K562 (cell line): ENCODE data around the gene IFNA16. TPM values are rescaled to one million over a fixed set of nuclear protein-coding genes. Genes with fewer than 3 reads are reported as not detected.

ENCODE experiments used
- ATAC-seq: fragments of 200-7000 bp; cut with Tn5 transposase; 3 replicates; pipeline ENCODE4 v1.9.1; 2020; ENCODE audit warnings: moderate library complexity
- BruUV-seq: library from RNA; stranded (reverse); fragments of 400-500 nt; replicated peaks from 2 replicates; lab custom pipeline; 2021; lab: Mats Ljungman, UMichigan
- CTCF ChIA-PET: fragments of 300-600 bp; formaldehyde crosslinking; extraction: SDS; loops from one replicate; lab custom pipeline; 2021; ENCODE audit warnings: low intra/inter-chr PET ratio; lab: Yijun Ruan, JAX
- POLR2A ChIA-PET: fragments of 300-600, 350-650 bp; sonication (Branson Sonifier 250); formaldehyde crosslinking; extraction: SDS; loops from one replicate; lab custom pipeline; 2021; ENCODE audit warnings: antibody characterized with exemption, inconsistent platforms; lab: Yijun Ruan, JAX
- DNase-seq, 4 experiments: peaks; one replicate each; pipeline versions ENCODE4 v3.0.0 to v3.0.0-alpha.2; 2011 to 2018; ENCODE audit warnings: low spot score in 3 of 4, mixed read lengths in 3 of 4; ENCODE audit errors: extremely low read depth in 1 of 4
- FAIRE-seq: peaks from 2 replicates; lab custom pipeline; 2011; peaks lifted over from hg19 to GRCh38; lab: Jason Lieb, UNC
- H2AFZ ChIP-seq: 2 replicates; pipeline ENCODE4 v1.6.0; 2011; ENCODE audit warnings: low read depth, low read length, control low read depth, inconsistent platforms
- H3K27ac ChIP-seq: fragments of 200-600 bp; 3 replicates; pipeline ENCODE4 v1.8.0; 2011; ENCODE audit warnings: low read depth, mild to moderate bottlenecking, control low read depth, inconsistent platforms, low read length, moderate library complexity, mixed read lengths; ENCODE audit errors: extremely low read depth
- H3K27me3 ChIP-seq, 2 experiments: fragments of 300-600 bp in 1 of 2; 2 replicates in 1 of 2; 3 replicates in 1 of 2; pipeline versions ENCODE4 v1.6.0 to v1.8.0; 2011; ENCODE audit warnings: inconsistent platforms in 2 of 2, low read length in 2 of 2, mild to moderate bottlenecking in 1 of 2, mixed read lengths in 1 of 2, moderate library complexity in 1 of 2; ENCODE audit not compliant: control insufficient read depth in 2 of 2, insufficient read depth in 2 of 2
- H3K36me3 ChIP-seq: fragments of 300-600 bp; 3 replicates; pipeline ENCODE4 v1.8.0; 2011; ENCODE audit warnings: mild to moderate bottlenecking, low read length, inconsistent platforms; ENCODE audit not compliant: control insufficient read depth, insufficient read depth
- H3K4me1 ChIP-seq, 2 experiments: fragments of 200-600 bp in 1 of 2; replicated peaks in 1 of 2; 2 replicates in 1 of 2; 3 replicates in 1 of 2; pipeline versions ENCODE4 v1.5.1 to v1.8.0; 2011; ENCODE audit warnings: inconsistent platforms in 2 of 2, low read length in 2 of 2, mild to moderate bottlenecking in 1 of 2, mixed read lengths in 1 of 2, moderate library complexity in 1 of 2; ENCODE audit not compliant: control insufficient read depth in 2 of 2, insufficient read depth in 2 of 2
- H3K4me2 ChIP-seq: 2 replicates; pipeline ENCODE4 v1.6.1; 2011; ENCODE audit warnings: low read length, control low read depth, inconsistent platforms, mixed read lengths; ENCODE audit not compliant: insufficient read depth
- H3K4me3 ChIP-seq: fragments of 200-600 bp; sonication (generic), shearing (Covaris generic); 2 replicates; pipeline ENCODE4 v1.5.1; 2016; ENCODE audit warnings: control low read depth, inconsistent platforms
- H3K79me2 ChIP-seq: fragments of 200-600 bp; 3 replicates; pipeline ENCODE4 v1.8.0; 2011; ENCODE audit warnings: low read length, inconsistent platforms; ENCODE audit not compliant: control insufficient read depth, insufficient read depth
- H3K9ac ChIP-seq, 2 experiments: 2 replicates each; pipeline versions ENCODE4 v1.6.0 to v1.6.1; 2011; ENCODE audit warnings: low read depth in 2 of 2, low read length in 2 of 2, control low read depth in 1 of 2, inconsistent platforms in 1 of 2, mild to moderate bottlenecking in 1 of 2, mixed read lengths in 1 of 2; ENCODE audit not compliant: insufficient read depth in 1 of 2
- H3K9me1 ChIP-seq: one replicate; pipeline ENCODE4 v1.6.0; 2011; ENCODE audit warnings: inconsistent platforms, mild to moderate bottlenecking, low read length, moderate library complexity; ENCODE audit not compliant: control insufficient read depth, insufficient read depth
- H3K9me3 ChIP-seq: replicated peaks from 2 replicates; pipeline ENCODE4 v1.5.1; 2011; ENCODE audit warnings: low read depth, low read length, inconsistent platforms; ENCODE audit not compliant: control insufficient read depth, insufficient read depth
- H4K20me1 ChIP-seq: replicated peaks from 2 replicates; pipeline ENCODE4 v1.6.1; 2011; ENCODE audit warnings: low read length, inconsistent platforms, mixed read lengths; ENCODE audit not compliant: control insufficient read depth, insufficient read depth
- CBFA2T2 ChIP-seq: fragments of 450-650 bp; conservative IDR thresholded peaks from 2 replicates; pipeline ENCODE4 v1.6.1; 2017; ENCODE audit warnings: mild to moderate bottlenecking
- CBX8 ChIP-seq: fragments of 200-600 bp; sonication (generic); IDR thresholded peaks from 2 replicates; pipeline ENCODE4 v1.6.1; 2012; ENCODE audit warnings: borderline replicate concordance, mixed run types, low read depth, mild to moderate bottlenecking, moderate library complexity, mixed read lengths, low read length, control low read depth, inconsistent platforms; ENCODE audit not compliant: poor library complexity, severe bottlenecking; ENCODE audit errors: extremely low read depth
- HMG20B ChIP-seq: fragments of 250-450 bp; sonication (Bioruptor Pico); IDR thresholded peaks from 2 replicates; pipeline ENCODE4 v1.5.0; 2021; ENCODE audit warnings: mild to moderate bottlenecking
- HNRNPL ChIP-seq: fragments of 200-400 bp; formaldehyde crosslinking; IDR thresholded peaks from 2 replicates; pipeline ENCODE4 v1.6.1; 2017; ENCODE audit warnings: low read depth, mild to moderate bottlenecking, low read length
- POLR3G ChIP-seq: IDR thresholded peaks from 2 replicates; pipeline ENCODE4 v1.6.1; 2011; ENCODE audit not compliant: insufficient read length, insufficient replicate concordance; ENCODE audit errors: extremely low read depth
- TBL1XR1 ChIP-seq, 2 experiments: IDR thresholded peaks; 2 replicates each; pipeline ENCODE4 v1.6.1; 2012; ENCODE audit warnings: improper control_type of control experiment in 2 of 2, low read length in 2 of 2, mild to moderate bottlenecking in 1 of 2
- ZC3H4 ChIP-seq: sonication (generic); formaldehyde crosslinking; IDR thresholded peaks from 2 replicates; pipeline ENCODE4 v1.9.0; 2021; ENCODE audit warnings: missing genetic modification reagents, borderline replicate concordance
- ZNF175 ChIP-seq: fragments of 200-800 bp; sonication (Bioruptor generic); IDR thresholded peaks from 2 replicates; pipeline ENCODE4 v1.6.1; 2016; ENCODE audit warnings: low read depth, mild to moderate bottlenecking, missing genetic modification characterization, missing compliant biosample characterization
- ZNF445 ChIP-seq: fragments of 250-450 bp; sonication (Bioruptor Pico); IDR thresholded peaks from 2 replicates; pipeline ENCODE4 v1.4.0; 2020; ENCODE audit warnings: low read depth, mild to moderate bottlenecking, moderate library complexity
- WGBS: fragments of 100-300 bp; shearing (Covaris generic); methylation state at CpG from one replicate; pipeline ENCODE4 v1.1.6; 2016; ENCODE audit warnings: low coverage, mixed read lengths; ENCODE audit not compliant: insufficient coverage; ENCODE audit errors: missing lambda C conversion rate; 5-methylcytosine and 5-hydroxymethylcytosine counted together
- in situ Hi-C: fragments of 300-500 bp; cut with MboI; formaldehyde crosslinking; loops from 4 replicates; pipeline ENCODE4 v1.15.0; 2018; ENCODE audit warnings: inconsistent platforms, mixed read lengths
- intact Hi-C: fragments of 100-400 bp; cut with micrococcal nuclease; formaldehyde crosslinking; loops from 2 replicates; pipeline ENCODE4 v1.14.2; 2022
- polyA plus RNA-seq, 8 experiments: library from polyadenylated mRNA; depleted of rRNA in 4 of 8; stranded (reverse) in 5 of 8; unstranded in 3 of 8; fragments of >200 nt; fragmentation: Nextera tagmentation in 2 of 8; fragmentation: Illumina TruSeq in 1 of 8; extraction: Ambion mirVana in 2 of 8; extraction: Trizol in 1 of 8; gene quantifications; 2 replicates each; pipeline versions ENCODE4 v1.2.1 to v1.2.3, GENCODE V29; 2011 to 2014; ENCODE audit warnings: inconsistent platforms in 1 of 8, missing spikeins in 1 of 8
- total RNA-seq, 7 experiments: library from RNA; depleted of rRNA in 6 of 7; stranded (reverse); fragments of >200 nt in 6 of 7; fragmentation: Illumina TruSeq in 2 of 7; extraction: Trizol in 2 of 7; gene quantifications; 2 replicates each; pipeline versions ENCODE4 v1.2.1 to v1.2.3, GENCODE V29; 2011 to 2021; ENCODE audit warnings: low replicate concordance in 1 of 7
- TF ChIP-seq, protein P1 (sequence below): fragments of 250-450 bp; sonication (Bioruptor Pico); IDR thresholded peaks from 2 replicates; pipeline ENCODE4 v1.8.0; 2021; ENCODE audit warnings: moderate library complexity, mild to moderate bottlenecking, inconsistent platforms
- TF ChIP-seq, protein P2 (sequence below): fragments of 150-350 bp; conservative IDR thresholded peaks from 2 replicates; pipeline ENCODE4 v1.6.1; 2014; ENCODE audit warnings: low read length
- TF ChIP-seq, protein P3 (sequence below): fragments of 450-650 bp; formaldehyde crosslinking; conservative IDR thresholded peaks from 2 replicates; pipeline ENCODE4 v1.4.0; 2022; ENCODE audit warnings: mild to moderate bottlenecking, missing genetic modification characterization
- TF ChIP-seq, protein P4 (sequence below): fragments of 450-650 bp; IDR thresholded peaks from 2 replicates; pipeline ENCODE4 v1.7.1; 2018; ENCODE audit warnings: mild to moderate bottlenecking, low read depth; ENCODE audit not compliant: partially characterized antibody

IFNA16 gene
- total and polyA plus RNA-seq, 9 of the 15 experiments (the other 6 are each of a cell fraction or from before 2014, with no cell fraction given), result not detected

DNA sequence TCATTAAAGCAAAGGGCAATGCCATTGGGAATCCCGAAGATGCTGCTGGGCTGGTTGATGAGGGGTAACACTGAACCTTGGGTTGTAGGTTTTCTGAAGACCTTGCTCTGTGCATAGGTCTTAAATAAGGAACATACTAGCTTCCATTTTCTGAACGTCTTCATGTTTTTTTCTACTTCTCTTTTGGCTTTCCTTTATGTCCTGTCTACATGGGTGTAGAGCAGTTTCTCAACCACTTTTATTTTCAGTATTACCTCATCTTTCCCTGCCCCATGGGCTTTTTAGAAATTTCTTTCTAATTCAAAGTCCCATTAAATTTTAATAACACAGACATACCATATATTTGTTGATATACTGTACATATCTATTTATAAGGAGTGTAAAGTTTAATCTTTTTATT is 22.8 kb upstream of the IFNA16 start, which contains the start of gene IFNA14:
IFNA14 (minus strand) TSS at position 95 of the 400 bp plus-strand sequence; CDS start at position 25, 70 bp downstream.
- Histone ChIP-seq H3K9me3 (no peaks in the 10 kb centered on the region), H3K9me1 (no peaks in the 10 kb centered on the region), H3K4me3 (no peak within 1 kb of the TSS), H2AFZ (no peak within 1 kb of the TSS), H3K4me1 (no peaks in the 10 kb centered on the region), H3K9ac (no peak within 1 kb of the TSS), H3K36me3 (no peaks in the 10 kb centered on the region), H4K20me1 (no peaks in the 10 kb centered on the region), H3K79me2 (no peaks in the 10 kb centered on the region), H3K27ac (no peak within 1 kb of the TSS)
- ChIA-PET CTCF (no interaction called here), POLR2A (no interaction called here)
- no CpG with 5 or more reads among the region's 2 CpGs for WGBS
- no peak for DNase-seq
- no peak for ATAC-seq
- BruUV-seq, result no TSS peak
- TF ChIP-seq, protein P1, sequence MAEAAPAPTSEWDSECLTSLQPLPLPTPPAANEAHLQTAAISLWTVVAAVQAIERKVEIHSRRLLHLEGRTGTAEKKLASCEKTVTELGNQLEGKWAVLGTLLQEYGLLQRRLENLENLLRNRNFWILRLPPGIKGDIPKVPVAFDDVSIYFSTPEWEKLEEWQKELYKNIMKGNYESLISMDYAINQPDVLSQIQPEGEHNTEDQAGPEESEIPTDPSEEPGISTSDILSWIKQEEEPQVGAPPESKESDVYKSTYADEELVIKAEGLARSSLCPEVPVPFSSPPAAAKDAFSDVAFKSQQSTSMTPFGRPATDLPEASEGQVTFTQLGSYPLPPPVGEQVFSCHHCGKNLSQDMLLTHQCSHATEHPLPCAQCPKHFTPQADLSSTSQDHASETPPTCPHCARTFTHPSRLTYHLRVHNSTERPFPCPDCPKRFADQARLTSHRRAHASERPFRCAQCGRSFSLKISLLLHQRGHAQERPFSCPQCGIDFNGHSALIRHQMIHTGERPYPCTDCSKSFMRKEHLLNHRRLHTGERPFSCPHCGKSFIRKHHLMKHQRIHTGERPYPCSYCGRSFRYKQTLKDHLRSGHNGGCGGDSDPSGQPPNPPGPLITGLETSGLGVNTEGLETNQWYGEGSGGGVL (CRISPR knock-in tag), result no peak
- TF ChIP-seq HMG20B (no peak), ZC3H4 (CRISPR knock-in tag) (no peak), CBFA2T2 (no peak), HNRNPL (no peak), ZNF175 (CRISPR knock-in tag) (no peak), CBX8 (no peak), ZNF445 (CRISPR knock-in tag) (no peak), TBL1XR1 (IDR thresholded peaks at IDR 0.05; ENCODE audit: low read length in 2 of 2) (no peak), POLR3G (no peak)
- TF ChIP-seq, protein P2, sequence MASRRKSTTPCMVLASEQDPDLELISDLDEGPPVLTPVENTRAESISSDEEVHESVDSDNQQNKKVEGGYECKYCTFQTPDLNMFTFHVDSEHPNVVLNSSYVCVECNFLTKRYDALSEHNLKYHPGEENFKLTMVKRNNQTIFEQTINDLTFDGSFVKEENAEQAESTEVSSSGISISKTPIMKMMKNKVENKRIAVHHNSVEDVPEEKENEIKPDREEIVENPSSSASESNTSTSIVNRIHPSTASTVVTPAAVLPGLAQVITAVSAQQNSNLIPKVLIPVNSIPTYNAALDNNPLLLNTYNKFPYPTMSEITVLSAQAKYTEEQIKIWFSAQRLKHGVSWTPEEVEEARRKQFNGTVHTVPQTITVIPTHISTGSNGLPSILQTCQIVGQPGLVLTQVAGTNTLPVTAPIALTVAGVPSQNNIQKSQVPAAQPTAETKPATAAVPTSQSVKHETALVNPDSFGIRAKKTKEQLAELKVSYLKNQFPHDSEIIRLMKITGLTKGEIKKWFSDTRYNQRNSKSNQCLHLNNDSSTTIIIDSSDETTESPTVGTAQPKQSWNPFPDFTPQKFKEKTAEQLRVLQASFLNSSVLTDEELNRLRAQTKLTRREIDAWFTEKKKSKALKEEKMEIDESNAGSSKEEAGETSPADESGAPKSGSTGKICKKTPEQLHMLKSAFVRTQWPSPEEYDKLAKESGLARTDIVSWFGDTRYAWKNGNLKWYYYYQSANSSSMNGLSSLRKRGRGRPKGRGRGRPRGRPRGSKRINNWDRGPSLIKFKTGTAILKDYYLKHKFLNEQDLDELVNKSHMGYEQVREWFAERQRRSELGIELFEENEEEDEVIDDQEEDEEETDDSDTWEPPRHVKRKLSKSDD, result no peak
- TF ChIP-seq, protein P3, sequence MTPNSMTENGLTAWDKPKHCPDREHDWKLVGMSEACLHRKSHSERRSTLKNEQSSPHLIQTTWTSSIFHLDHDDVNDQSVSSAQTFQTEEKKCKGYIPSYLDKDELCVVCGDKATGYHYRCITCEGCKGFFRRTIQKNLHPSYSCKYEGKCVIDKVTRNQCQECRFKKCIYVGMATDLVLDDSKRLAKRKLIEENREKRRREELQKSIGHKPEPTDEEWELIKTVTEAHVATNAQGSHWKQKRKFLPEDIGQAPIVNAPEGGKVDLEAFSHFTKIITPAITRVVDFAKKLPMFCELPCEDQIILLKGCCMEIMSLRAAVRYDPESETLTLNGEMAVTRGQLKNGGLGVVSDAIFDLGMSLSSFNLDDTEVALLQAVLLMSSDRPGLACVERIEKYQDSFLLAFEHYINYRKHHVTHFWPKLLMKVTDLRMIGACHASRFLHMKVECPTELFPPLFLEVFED, result no peak
- TF ChIP-seq, protein P4, sequence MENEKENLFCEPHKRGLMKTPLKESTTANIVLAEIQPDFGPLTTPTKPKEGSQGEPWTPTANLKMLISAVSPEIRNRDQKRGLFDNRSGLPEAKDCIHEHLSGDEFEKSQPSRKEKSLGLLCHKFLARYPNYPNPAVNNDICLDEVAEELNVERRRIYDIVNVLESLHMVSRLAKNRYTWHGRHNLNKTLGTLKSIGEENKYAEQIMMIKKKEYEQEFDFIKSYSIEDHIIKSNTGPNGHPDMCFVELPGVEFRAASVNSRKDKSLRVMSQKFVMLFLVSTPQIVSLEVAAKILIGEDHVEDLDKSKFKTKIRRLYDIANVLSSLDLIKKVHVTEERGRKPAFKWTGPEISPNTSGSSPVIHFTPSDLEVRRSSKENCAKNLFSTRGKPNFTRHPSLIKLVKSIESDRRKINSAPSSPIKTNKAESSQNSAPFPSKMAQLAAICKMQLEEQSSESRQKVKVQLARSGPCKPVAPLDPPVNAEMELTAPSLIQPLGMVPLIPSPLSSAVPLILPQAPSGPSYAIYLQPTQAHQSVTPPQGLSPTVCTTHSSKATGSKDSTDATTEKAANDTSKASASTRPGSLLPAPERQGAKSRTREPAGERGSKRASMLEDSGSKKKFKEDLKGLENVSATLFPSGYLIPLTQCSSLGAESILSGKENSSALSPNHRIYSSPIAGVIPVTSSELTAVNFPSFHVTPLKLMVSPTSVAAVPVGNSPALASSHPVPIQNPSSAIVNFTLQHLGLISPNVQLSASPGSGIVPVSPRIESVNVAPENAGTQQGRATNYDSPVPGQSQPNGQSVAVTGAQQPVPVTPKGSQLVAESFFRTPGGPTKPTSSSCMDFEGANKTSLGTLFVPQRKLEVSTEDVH, result no peak
- TF ChIP-seq, all 486 proteins: peak for 0
- in situ Hi-C loops, result no loop called here
- FAIRE-seq, result no peak
- intact Hi-C loops, result no loop called here
- Histone ChIP-seq H3K4me2 (no peak within 1 kb of the TSS), H3K27me3 (no peaks in the 10 kb centered on the region)
